Vagina (tissue), 2 donors: ENCODE data around the gene CCR5. TPM values are rescaled to one million over a fixed set of nuclear protein-coding genes. Genes with fewer than 3 reads are reported as not detected.

Experiments used
- DNase-seq, 2 donors: peaks; one replicate each; pipeline ENCODE4 v3.0.0-alpha.2; 2017; ENCODE audit errors: extremely low spot score in 2 of 2
- H3K27ac ChIP-seq: fragments of 200-600 bp; sonication (generic); one replicate; pipeline ENCODE4 v1.5.1; 2019
- H3K27me3 ChIP-seq: fragments of 200-600 bp; sonication (generic); one replicate; pipeline ENCODE4 v1.5.1; 2019
- H3K36me3 ChIP-seq, 2 donors: fragments of 200-600 bp; sonication (generic); one replicate each; pipeline ENCODE4 v1.5.1; 2017 to 2019
- H3K4me1 ChIP-seq: fragments of 200-600 bp; sonication (generic); one replicate; pipeline ENCODE4 v1.5.1; 2019
- H3K4me3 ChIP-seq, 2 donors: fragments of 200-600 bp; sonication (generic); 1 replicate in 1 of 2; 2 replicates in 1 of 2; pipeline ENCODE4 v1.5.1; 2016 to 2019
- H3K9me3 ChIP-seq: fragments of 200-600 bp; sonication (generic); one replicate; pipeline ENCODE4 v1.5.1; 2019
- CTCF ChIP-seq, 3 experiments: fragments of 450-650 bp in 2 of 3; fragments of 200-600 bp in 1 of 3; sonication (generic) in 1 of 3; IDR thresholded peaks; one replicate each; pipeline ENCODE4 v1.5.1; 2017 to 2019; ENCODE audit warnings: antibody characterized with exemption in 3 of 3, mild to moderate bottlenecking in 2 of 3, moderate library complexity in 2 of 3
- POLR2A ChIP-seq, 2 donors: fragments of 450-650 bp; IDR thresholded peaks; one replicate each; pipeline ENCODE4 v1.6.1; 2017; ENCODE audit warnings: antibody characterized with exemption in 2 of 2, mild to moderate bottlenecking in 2 of 2, moderate library complexity in 2 of 2
- POLR2AphosphoS5 ChIP-seq, 2 donors: sonication (generic); formaldehyde crosslinking; IDR thresholded peaks; one replicate each; pipeline ENCODE4 v1.9.0; 2017; ENCODE audit warnings: antibody characterized with exemption in 2 of 2, mild to moderate bottlenecking in 2 of 2, low read depth in 1 of 2; ENCODE audit not compliant: insufficient read depth in 1 of 2
- intact Hi-C: fragments of 100-400 bp; cut with DNase I; formaldehyde crosslinking; loops from one replicate; pipeline ENCODE4 v1.15.1; 2023
- total RNA-seq: library from RNA; depleted of rRNA; stranded (reverse); fragments of >200 nt; gene quantifications from one replicate; pipeline ENCODE4 v1.2.3, GENCODE V29; 2016

The CCR5 gene
- total RNA-seq, 1 donor from 2014 or later, result 3.9 TPM

- Histone ChIP-seq H3K36me3 (no peaks in the 10 kb centered on the region), H3K27ac (no peak overlapping the region), H3K27me3 (no peaks in the 10 kb centered on the region), H3K4me3 (no peak overlapping the region), H3K9me3 (no peaks in the 10 kb centered on the region), H3K4me1 (peaks cover 5% of the 10 kb centered on the region)
- DNase-seq, result no peak
- intact Hi-C loops, result no loop called here
- TF ChIP-seq POLR2A (IDR thresholded peaks at IDR 0.05) (no peak), POLR2AphosphoS5 (IDR thresholded peaks at IDR 0.05; ENCODE audit: insufficient read depth in 1 of 2, low read depth in 1 of 2) (no peak), CTCF (IDR thresholded peaks at IDR 0.05) (no peak)
Observed at GRCh38 chr3:46365041-46365440, 5.7 kb upstream of the CCR5 start.

- TF ChIP-seq POLR2AphosphoS5 (IDR thresholded peaks at IDR 0.05; ENCODE audit: insufficient read depth in 1 of 2, low read depth in 1 of 2), result no peak
- TF ChIP-seq CTCF (IDR thresholded peaks at IDR 0.05), result no peak
- TF ChIP-seq POLR2A (IDR thresholded peaks at IDR 0.05), result no peak
- no peaks in the 10 kb centered on the region for H3K27me3 ChIP-seq
- H3K27ac ChIP-seq, result no peak overlapping the region
- peaks cover 3% of the 10 kb centered on the region for H3K4me1 ChIP-seq
- intact Hi-C loops, result no loop called here
- H3K4me3 ChIP-seq, result no peak overlapping the region
- DNase-seq, result no peak
- H3K9me3 ChIP-seq, result no peaks in the 10 kb centered on the region
- no peaks in the 10 kb centered on the region for H3K36me3 ChIP-seq
Observed at GRCh38 chr3:46365737-46366524, 4.8 kb upstream of the CCR5 start.

- H3K4me1 ChIP-seq, result no peaks in the 10 kb centered on the region
- H3K4me3 ChIP-seq, result no peak overlapping the region
- H3K27ac ChIP-seq, result no peak overlapping the region
- intact Hi-C loops, result no loop called here
- TF ChIP-seq POLR2A (IDR thresholded peaks at IDR 0.05), result no peak
- TF ChIP-seq CTCF (IDR thresholded peaks at IDR 0.05), result no peak
- TF ChIP-seq POLR2AphosphoS5 (IDR thresholded peaks at IDR 0.05; ENCODE audit: insufficient read depth in 1 of 2, low read depth in 1 of 2), result no peak
- H3K9me3 ChIP-seq, result no peaks in the 10 kb centered on the region
- H3K27me3 ChIP-seq, result no peaks in the 10 kb centered on the region
- no peak for DNase-seq
- H3K36me3 ChIP-seq, result no peaks in the 10 kb centered on the region
Observed at GRCh38 chr3:46367811-46368210, 2.9 kb upstream of the CCR5 start.

- Histone ChIP-seq H3K4me3 (no peak overlapping the region), H3K27ac (no peak overlapping the region), H3K36me3 (no peaks in the 10 kb centered on the region), H3K27me3 (no peaks in the 10 kb centered on the region), H3K9me3 (no peaks in the 10 kb centered on the region), H3K4me1 (no peaks in the 10 kb centered on the region)
- intact Hi-C loops, result no loop called here
- no peak for DNase-seq
- TF ChIP-seq POLR2A (IDR thresholded peaks at IDR 0.05) (no peak), CTCF (IDR thresholded peaks at IDR 0.05) (peak in 1 of 3 experiments; percentile 37), POLR2AphosphoS5 (IDR thresholded peaks at IDR 0.05; ENCODE audit: insufficient read depth in 1 of 2, low read depth in 1 of 2) (no peak)
Observed at GRCh38 chr3:46368569-46368968, 2.2 kb upstream of the CCR5 start.

GRCh38 chr3:46369151-46369550 lies 1.6 kb upstream of the CCR5 start:
- Histone ChIP-seq H3K27ac (peak overlapping the region; percentile 19), H3K4me1 (no peaks in the 10 kb centered on the region), H3K27me3 (no peaks in the 10 kb centered on the region), H3K36me3 (no peaks in the 10 kb centered on the region), H3K4me3 (no peak overlapping the region), H3K9me3 (no peaks in the 10 kb centered on the region)
- TF ChIP-seq CTCF (IDR thresholded peaks at IDR 0.05) (no peak), POLR2AphosphoS5 (IDR thresholded peaks at IDR 0.05; ENCODE audit: insufficient read depth in 1 of 2, low read depth in 1 of 2) (no peak)
- DNase-seq, result no peak
- intact Hi-C loops, result no loop called here
